Small intestine (tissue), 7 donors: ENCODE results near the gene MYO10. TPM values are rescaled to one million over a fixed set of nuclear protein-coding genes. Genes with fewer than 3 reads are reported as not detected.
"Not testable (repeated sequence)": the region's sequence is repeated elsewhere in the genome, so short reads cannot be mapped to it uniquely, and the experiment has no call there.

Experiments
- DNase-seq, 2 donors: peaks; one replicate each; pipeline versions ENCODE4 v3.0.0 to v3.0.0-alpha.2; 2013
- FAIRE-seq: peaks from 2 replicates; lab custom pipeline; 2012; peaks lifted over from hg19 to GRCh38; lab: Jason Lieb, UNC
- H3K27ac ChIP-seq, 3 donors: one replicate each; pipeline ENCODE4 v1.5.1; 2013; ENCODE audit warnings: low read length in 2 of 3, mild to moderate bottlenecking in 2 of 3, control low read depth in 1 of 3, inconsistent platforms in 1 of 3, low read depth in 1 of 3, moderate library complexity in 1 of 3
- H3K27me3 ChIP-seq, 3 donors: one replicate each; pipeline ENCODE4 v1.6.1; 2013; ENCODE audit warnings: low read length in 3 of 3, inconsistent platforms in 1 of 3; ENCODE audit not compliant: control insufficient read depth in 3 of 3, insufficient read depth in 3 of 3
- H3K36me3 ChIP-seq, 3 donors: one replicate each; pipeline ENCODE4 v1.6.1; 2013; ENCODE audit warnings: low read length in 3 of 3, inconsistent platforms in 1 of 3, low read depth in 1 of 3, mild to moderate bottlenecking in 1 of 3, moderate library complexity in 1 of 3; ENCODE audit not compliant: control insufficient read depth in 3 of 3, insufficient read depth in 2 of 3
- H3K4me1 ChIP-seq, 3 donors: one replicate each; pipeline ENCODE4 v1.6.1; 2013; ENCODE audit warnings: low read length in 2 of 3, inconsistent platforms in 1 of 3, low read depth in 1 of 3, mild to moderate bottlenecking in 1 of 3, moderate library complexity in 1 of 3; ENCODE audit not compliant: control insufficient read depth in 3 of 3, insufficient read depth in 2 of 3
- H3K4me3 ChIP-seq, 3 donors: one replicate each; pipeline ENCODE4 v1.5.1; 2013; ENCODE audit warnings: low read length in 3 of 3, control low read depth in 1 of 3, inconsistent platforms in 1 of 3, low read depth in 1 of 3, mild to moderate bottlenecking in 1 of 3, moderate library complexity in 1 of 3
- H3K9me3 ChIP-seq, 2 donors: one replicate each; pipeline ENCODE4 v1.6.1; 2013; ENCODE audit warnings: low read depth in 1 of 2, low read length in 1 of 2; ENCODE audit not compliant: control insufficient read depth in 2 of 2, insufficient read depth in 1 of 2
- WGBS, 3 donors: extraction: QIAGEN DNeasy Blood & Tissue Kit; methylation state at CpG; one replicate each; pipeline ENCODE4 v1.1.7; 2013; 5-methylcytosine and 5-hydroxymethylcytosine counted together
- polyA plus RNA-seq, 4 donors: library from polyadenylated mRNA; stranded (reverse) in 3 of 4; unstranded in 1 of 4; fragments of 200-250 nt in 3 of 4; fragments of 120-200 nt in 1 of 4; gene quantifications; one replicate each; pipeline versions ENCODE4 v1.2.1 to v1.2.3, GENCODE V29; 2013
- donor health status: healthy with polysubstance abuse.
- donor health status: control.
- donor health status: control.
- donor health status: Bipolar disorder and iron deficiency.
- donor health status: healthy.

Gene MYO10
- polyA plus RNA-seq, 4 donors = 10.3 to 36.5 (median 18.7) TPM

- FAIRE-seq = no peak
- no peaks in the 10 kb centered on the region for H3K27me3 ChIP-seq
- H3K4me3 ChIP-seq = no peak overlapping the region
- WGBS, 3 donors = 77 to 92% (median 81%) methylated on average over 1 of the region's 1 CpG
- peaks cover 0 to 9% of the 10 kb centered on the region in 2 donors for H3K9me3 ChIP-seq
- peaks cover 0 to 9% (median 3%) of the 10 kb centered on the region in 3 donors for H3K36me3 ChIP-seq
- DNase-seq = no peak
- H3K4me1 ChIP-seq = no peaks in the 10 kb centered on the region
- H3K27ac ChIP-seq = no peak overlapping the region
These were observed 276.6 kb downstream of the MYO10 start for GRCh38 chr5:16659536-16659935.

DNA sequence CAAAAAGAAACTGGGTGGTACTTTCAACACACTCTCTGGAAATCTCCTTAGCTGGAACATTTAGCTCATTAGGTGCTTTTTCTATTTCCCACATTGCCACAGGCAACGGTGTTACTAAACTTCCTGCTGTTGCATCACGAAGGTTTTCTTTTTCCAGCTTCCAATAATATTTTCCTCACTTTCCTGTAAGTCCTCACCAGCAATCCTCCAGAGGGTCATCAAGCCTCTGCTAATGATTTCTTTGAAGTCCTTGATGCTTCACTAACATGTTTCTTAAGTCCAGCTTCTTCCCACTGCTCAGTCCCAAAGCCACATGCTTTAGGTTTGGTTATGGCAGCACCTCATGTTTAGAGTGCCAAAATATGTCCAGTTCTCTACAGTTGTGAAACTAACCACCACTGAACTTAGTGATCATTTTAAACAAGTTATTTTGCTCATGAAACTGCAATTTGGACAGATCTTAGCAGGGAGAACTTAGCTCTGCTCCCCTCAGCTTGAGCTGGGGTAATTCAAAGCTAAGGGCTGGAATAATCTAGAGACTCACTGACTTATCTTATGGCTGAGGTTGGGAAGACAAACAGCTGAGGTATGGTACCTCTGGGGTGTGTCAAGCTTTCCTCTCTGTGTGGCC is 279.4 kb downstream of the MYO10 start:
- H3K36me3 ChIP-seq = no peaks in the 10 kb centered on the region
- peaks cover 0 to 9% of the 10 kb centered on the region in 2 donors for H3K9me3 ChIP-seq
- no peak for FAIRE-seq
- DNase-seq = no peak
- H3K27me3 ChIP-seq = no peaks in the 10 kb centered on the region
- no peak overlapping the region for H3K4me3 ChIP-seq
- no peak overlapping the region for H3K27ac ChIP-seq
- WGBS, 3 donors = 68 to 85% (median 78%) methylated on average over 2 of the region's 2 CpGs
- H3K4me1 ChIP-seq = no peaks in the 10 kb centered on the region

- Histone ChIP-seq H3K4me3 (no peak overlapping the region), H3K9me3 (peaks cover 0 to 10% of the 10 kb centered on the region in 2 donors), H3K27ac (no peak overlapping the region), H3K27me3 (no peaks in the 10 kb centered on the region), H3K4me1 (no peaks in the 10 kb centered on the region), H3K36me3 (no peaks in the 10 kb centered on the region)
- FAIRE-seq (no peak), DNase-seq (no peak)
- WGBS, 3 donors = 48 to 65% (median 62%) methylated on average over 6 of the region's 6 CpGs
These were observed 281.3 kb downstream of the MYO10 start for GRCh38 chr5:16654647-16655334.

- not testable (repeated sequence) for H3K27ac ChIP-seq, FAIRE-seq, H3K9me3 ChIP-seq, H3K4me1 ChIP-seq, H3K36me3 ChIP-seq, H3K27me3 ChIP-seq, DNase-seq, H3K4me3 ChIP-seq
- WGBS, 3 donors = 81 to 87% (median 86%) methylated on average over 8 of the region's 8 CpGs
These were observed 287.3 kb downstream of the MYO10 start for GRCh38 chr5:16648739-16649138.

DNA sequence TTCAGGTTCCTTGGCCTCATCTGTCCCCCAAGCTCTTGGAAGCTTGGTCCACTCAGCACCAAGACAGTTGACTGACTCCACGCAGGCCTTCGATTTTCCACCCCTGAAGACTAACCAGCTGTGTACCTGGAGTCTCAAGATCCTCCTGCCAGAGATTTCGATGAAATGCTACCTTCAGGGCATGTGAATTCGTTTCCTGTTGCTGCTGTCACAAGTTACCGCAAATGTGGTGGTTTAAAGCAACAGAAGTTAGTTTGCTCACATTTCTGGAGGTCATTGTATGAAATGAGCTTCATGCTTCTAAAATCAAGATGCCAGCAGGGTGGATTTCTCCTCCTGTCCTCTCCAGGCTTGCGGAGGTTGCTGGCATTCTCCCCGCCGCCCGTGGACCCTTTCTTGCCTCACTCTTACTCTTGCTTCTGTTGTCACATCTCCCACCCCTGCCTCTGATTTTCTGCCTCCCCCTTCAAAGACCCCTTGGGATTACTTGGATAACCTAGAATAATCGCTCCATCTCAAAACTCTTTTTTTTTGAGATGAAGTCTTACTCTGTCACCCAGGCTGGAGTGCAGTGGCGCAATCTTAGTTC is 291.7 kb downstream of the MYO10 start:
- Histone ChIP-seq H3K27me3 (no peaks in the 10 kb centered on the region), H3K9me3 (no peaks in the 10 kb centered on the region), H3K27ac (no peak overlapping the region), H3K4me1 (no peaks in the 10 kb centered on the region), H3K36me3 (no peaks in the 10 kb centered on the region), H3K4me3 (no peak overlapping the region)
- FAIRE-seq = no peak
- no peak for DNase-seq
- WGBS, 3 donors = 76 to 92% (median 88%) methylated on average over 11 of the region's 11 CpGs

GRCh38 chr5:16642867-16643266 is 293.2 kb downstream of the MYO10 start:
- DNase-seq = no peak
- WGBS, 3 donors = 69 to 82% (median 80%) methylated on average over 2 of the region's 2 CpGs
- no peak for FAIRE-seq
- Histone ChIP-seq H3K4me1 (no peaks in the 10 kb centered on the region), H3K27me3 (no peaks in the 10 kb centered on the region), H3K36me3 (no peaks in the 10 kb centered on the region), H3K4me3 (no peak overlapping the region), H3K27ac (no peak overlapping the region), H3K9me3 (no peaks in the 10 kb centered on the region)

DNA sequence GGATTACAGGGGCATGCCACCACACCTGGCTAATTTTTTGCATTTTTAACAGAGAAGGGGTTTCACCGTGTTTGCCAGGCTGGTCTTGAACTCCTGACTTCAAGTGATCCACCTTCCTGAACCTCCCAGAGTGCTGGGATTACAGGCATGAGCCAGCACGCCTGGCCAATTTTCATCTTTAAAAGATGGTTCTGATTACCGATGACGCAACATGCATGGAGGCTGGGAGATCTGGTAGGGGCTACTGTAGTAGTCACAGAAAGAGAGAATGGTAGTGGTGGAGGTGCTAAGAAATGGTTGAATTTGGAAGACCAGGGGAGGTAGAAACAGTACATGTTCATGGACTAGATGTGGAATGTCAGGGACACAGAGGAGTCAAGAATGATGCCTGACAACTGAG is 296.9 kb downstream of the MYO10 start:
- Histone ChIP-seq H3K4me3 (no peak overlapping the region), H3K9me3 (no peaks in the 10 kb centered on the region), H3K36me3 (no peaks in the 10 kb centered on the region), H3K4me1 (no peaks in the 10 kb centered on the region), H3K27ac (no peak overlapping the region), H3K27me3 (no peaks in the 10 kb centered on the region)
- WGBS, 3 donors = 90 to 97% (median 94%) methylated on average over 4 of the region's 4 CpGs
- DNase-seq (no peak), FAIRE-seq (no peak)

DNA sequence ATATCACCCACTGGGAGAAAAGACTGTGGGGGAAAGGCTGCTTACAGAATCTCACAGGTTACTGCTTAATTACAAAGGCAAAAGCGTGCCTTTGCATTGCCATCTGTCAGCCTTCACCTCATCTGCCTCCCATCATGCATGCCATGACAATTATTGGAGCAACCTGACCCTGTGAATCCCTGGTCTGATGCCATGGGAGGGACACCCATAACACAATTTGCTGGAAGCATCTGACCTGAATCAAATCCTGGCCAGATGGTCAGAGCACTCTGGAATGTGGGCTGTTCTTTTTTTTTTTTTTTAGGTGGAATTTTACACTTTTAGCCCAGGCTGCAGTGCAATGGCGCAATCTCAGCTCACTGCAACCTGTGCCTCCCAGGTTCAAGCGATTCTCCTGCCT is 307.7 kb downstream of the MYO10 start:
- Histone ChIP-seq H3K4me1 (no peaks in the 10 kb centered on the region), H3K9me3 (no peaks in the 10 kb centered on the region), H3K27ac (no peak overlapping the region), H3K4me3 (no peak overlapping the region), H3K27me3 (no peaks in the 10 kb centered on the region), H3K36me3 (no peaks in the 10 kb centered on the region)
- FAIRE-seq = no peak
- WGBS, 3 donors = 88 to 93% (median 88%) methylated on average over 3 of the region's 3 CpGs
- DNase-seq = no peak
